Measurements from ENCODE around the gene TXNRD1.

GRCh38 chr12:104360983-104361707, 145.6 kb downstream of the TXNRD1 start:
- TF ChIP-seq CTCF (IDR thresholded peaks at IDR 0.05; ENCODE audit: low read depth, low read length): no peak
- TF ChIP-seq EZH2phosphoT487 (IDR thresholded peaks at IDR 0.05; ENCODE audit: low read depth): no peak

Data from OCI-LY3 (cell line).